PC-9 (cell line): ENCODE data around the gene STRN4.

Experiments used
- CTCF ChIP-seq: fragments of 200-600 bp; sonication (generic); conservative IDR thresholded peaks from 2 replicates; pipeline ENCODE4 v1.6.1; 2017; ENCODE audit warnings: mixed run types, antibody characterized with exemption, mild to moderate bottlenecking, moderate library complexity
- EZH2 ChIP-seq: fragments of 200-600 bp; sonication (generic); IDR thresholded peaks from 2 replicates; pipeline ENCODE4 v1.8.0; 2017; ENCODE audit warnings: antibody characterized with exemption, low read depth

DNA sequence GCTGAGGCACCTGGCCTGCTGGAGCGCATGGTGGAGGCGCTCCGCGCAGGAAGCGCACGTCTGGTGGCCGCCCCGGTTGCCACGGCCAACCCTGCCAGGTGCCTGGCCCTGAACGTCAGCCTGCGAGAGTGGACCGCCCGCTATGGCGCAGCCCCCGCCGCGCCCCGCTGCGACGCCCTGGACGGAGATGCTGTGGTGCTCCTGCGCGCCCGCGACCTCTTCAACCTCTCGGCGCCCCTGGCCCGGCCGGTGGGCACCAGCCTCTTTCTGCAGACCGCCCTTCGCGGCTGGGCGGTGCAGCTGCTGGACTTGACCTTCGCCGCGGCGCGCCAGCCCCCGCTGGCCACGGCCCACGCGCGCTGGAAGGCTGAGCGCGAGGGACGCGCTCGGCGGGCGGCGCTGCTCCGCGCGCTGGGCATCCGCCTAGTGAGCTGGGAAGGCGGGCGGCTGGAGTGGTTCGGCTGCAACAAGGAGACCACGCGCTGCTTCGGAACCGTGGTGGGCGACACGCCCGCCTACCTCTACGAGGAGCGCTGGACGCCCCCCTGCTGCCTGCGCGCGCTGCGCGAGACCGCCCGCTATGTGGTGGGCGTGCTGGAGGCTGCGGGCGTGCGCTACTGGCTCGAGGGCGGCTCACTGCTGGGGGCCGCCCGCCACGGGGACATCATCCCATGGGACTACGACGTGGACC lies 9.7 kb upstream of the STRN4 start:
- TF ChIP-seq EZH2 = no peak
- TF ChIP-seq CTCF = no peak
